Measurements from ENCODE around the gene RNF38. TPM values are rescaled to one million over a fixed set of nuclear protein-coding genes. Genes with fewer than 3 reads are reported as not detected.
A peak's percentile ranks its signal among the peaks of the same experiment; 100 is the strongest.
"Not testable (repeated sequence)": the region's sequence is repeated elsewhere in the genome, so short reads cannot be mapped to it uniquely, and the experiment has no call there.

The RNF38 gene
- total RNA-seq, 1 donor from 2014 or later = 68.3 TPM

- peaks cover 6% of the 10 kb centered on the region for H3K36me3 Mint-ChIP-seq (ENCODE audit: insufficient read depth)
- H3K4me1 Mint-ChIP-seq (ENCODE audit: low read depth) = peaks cover 9% of the 10 kb centered on the region
- no peaks in the 10 kb centered on the region for H3K27me3 Mint-ChIP-seq
- DNase-seq (ENCODE audit: low spot score, unreplicated experiment) = no peak
- no peak overlapping the region for H3K4me3 Mint-ChIP-seq (ENCODE audit: low read depth)
- no peaks in the 10 kb centered on the region for H3K9me3 Mint-ChIP-seq (ENCODE audit: low read depth)
- no peak overlapping the region for H3K27ac Mint-ChIP-seq
- no peak for TF ChIP-seq CTCF (IDR thresholded peaks at IDR 0.05; ENCODE audit: unreplicated experiment)
These were observed 68.1 kb downstream of the RNF38 start for GRCh38 chr9:36332006-36332405.

GRCh38 chr9:36328798-36329411, 71.2 kb downstream of the RNF38 start:
- Mint-ChIP-seq H3K9me3 (ENCODE audit: low read depth) (no peaks in the 10 kb centered on the region), H3K4me3 (ENCODE audit: low read depth) (no peak overlapping the region), H3K36me3 (ENCODE audit: insufficient read depth) (no peaks in the 10 kb centered on the region), H3K4me1 (ENCODE audit: low read depth) (peaks cover 13% of the 10 kb centered on the region), H3K27me3 (no peaks in the 10 kb centered on the region), H3K27ac (no peak overlapping the region)
- no peak for DNase-seq (ENCODE audit: low spot score, unreplicated experiment)
- peak; percentile 88 for TF ChIP-seq CTCF (IDR thresholded peaks at IDR 0.05; ENCODE audit: unreplicated experiment)

GRCh38 chr9:36325081-36325828, 74.8 kb downstream of the RNF38 start:
- peak overlapping the region; percentile 45 for H3K27ac Mint-ChIP-seq
- DNase-seq (ENCODE audit: low spot score, unreplicated experiment) = no peak
- H3K4me3 Mint-ChIP-seq (ENCODE audit: low read depth) = no peak overlapping the region
- peaks cover 3% of the 10 kb centered on the region for H3K36me3 Mint-ChIP-seq (ENCODE audit: insufficient read depth)
- peaks cover 7% of the 10 kb centered on the region for H3K9me3 Mint-ChIP-seq (ENCODE audit: low read depth)
- TF ChIP-seq CTCF (IDR thresholded peaks at IDR 0.05; ENCODE audit: unreplicated experiment) = no peak
- H3K4me1 Mint-ChIP-seq (ENCODE audit: low read depth) = peaks cover 14% of the 10 kb centered on the region
- no peaks in the 10 kb centered on the region for H3K27me3 Mint-ChIP-seq

GRCh38 chr9:36323926-36324325, 76.1 kb downstream of the RNF38 start:
- H3K27ac Mint-ChIP-seq = no peak overlapping the region
- no peaks in the 10 kb centered on the region for H3K27me3 Mint-ChIP-seq
- no peak for DNase-seq (ENCODE audit: low spot score, unreplicated experiment)
- H3K4me3 Mint-ChIP-seq (ENCODE audit: low read depth) = no peak overlapping the region
- peaks cover 3% of the 10 kb centered on the region for H3K36me3 Mint-ChIP-seq (ENCODE audit: insufficient read depth)
- H3K9me3 Mint-ChIP-seq (ENCODE audit: low read depth) = peaks cover 7% of the 10 kb centered on the region
- TF ChIP-seq CTCF (IDR thresholded peaks at IDR 0.05; ENCODE audit: unreplicated experiment) = no peak
- H3K4me1 Mint-ChIP-seq (ENCODE audit: low read depth) = peaks cover 25% of the 10 kb centered on the region

- TF ChIP-seq CTCF (IDR thresholded peaks at IDR 0.05; ENCODE audit: unreplicated experiment) = no peak
- DNase-seq (ENCODE audit: low spot score, unreplicated experiment) = no peak
- Mint-ChIP-seq H3K27ac (no peak overlapping the region), H3K4me1 (ENCODE audit: low read depth) (peaks cover 30% of the 10 kb centered on the region), H3K9me3 (ENCODE audit: low read depth) (peaks cover 7% of the 10 kb centered on the region), H3K27me3 (no peaks in the 10 kb centered on the region), H3K4me3 (ENCODE audit: low read depth) (no peak overlapping the region), H3K36me3 (ENCODE audit: insufficient read depth) (peaks cover 3% of the 10 kb centered on the region)
These were observed 77.6 kb downstream of the RNF38 start for GRCh38 chr9:36322462-36322861.

GRCh38 chr9:36321903-36322302, 78.2 kb downstream of the RNF38 start:
- H3K4me1 Mint-ChIP-seq (ENCODE audit: low read depth) = peaks cover 29% of the 10 kb centered on the region
- H3K4me3 Mint-ChIP-seq (ENCODE audit: low read depth); H3K9me3 Mint-ChIP-seq (ENCODE audit: low read depth); H3K36me3 Mint-ChIP-seq (ENCODE audit: insufficient read depth); DNase-seq (ENCODE audit: low spot score, unreplicated experiment); H3K27me3 Mint-ChIP-seq; H3K27ac Mint-ChIP-seq: not testable (repeated sequence)

Data from progenitor cell of endocrine pancreas (in vitro differentiated cells).